GM12878 (cell line): Measurements from ENCODE around the gene PITPNC1. TPM values are rescaled to one million over a fixed set of nuclear protein-coding genes. Genes with fewer than 3 reads are reported as not detected.

Source experiments
- ATAC-seq: fragments of 200-7000 bp; cut with Tn5 transposase; 3 replicates; pipeline ENCODE4 v1.9.1; 2020; ENCODE audit warnings: mild to moderate bottlenecking, moderate library complexity
- BruUV-seq: library from RNA; stranded (reverse); fragments of 400-500 nt; replicated peaks from 2 replicates; lab custom pipeline; 2021; lab: Mats Ljungman, UMichigan
- CTCF ChIA-PET: fragments of 300-600 bp; sonication (Branson Sonifier 250); formaldehyde crosslinking; extraction: SDS; loops from one replicate; lab custom pipeline; 2021; ENCODE audit warnings: inconsistent platforms; lab: Yijun Ruan, JAX
- POLR2A ChIA-PET: fragments of 350-600 bp; formaldehyde crosslinking; extraction: SDS; loops from one replicate; lab custom pipeline; 2021; ENCODE audit warnings: inconsistent platforms; lab: Charles Lee
- RAD21 ChIA-PET: fragments of 300-600 bp; sonication (Branson Sonifier 250); formaldehyde crosslinking; loops from one replicate; lab custom pipeline; 2023; ENCODE audit warnings: antibody characterized with exemption; ENCODE audit not compliant: unreplicated experiment; lab: Charles Lee
- SMC1A ChIA-PET: fragments of 300-600 bp; sonication (Branson Sonifier 250); formaldehyde crosslinking; loops from one replicate; lab custom pipeline; 2023; ENCODE audit not compliant: unreplicated experiment, uncharacterized antibody; lab: Charles Lee
- DNase-seq: peaks from one replicate; pipeline ENCODE4 v3.0.0-alpha.2; 2011; ENCODE audit warnings: low read depth, low spot score
- FAIRE-seq: peaks from 3 replicates; lab custom pipeline; 2011; peaks lifted over from hg19 to GRCh38; lab: Jason Lieb, UNC
- H2AFZ ChIP-seq: 2 replicates; pipeline ENCODE4 v1.6.0; 2011; ENCODE audit warnings: low read depth, low read length, control low read depth; ENCODE audit not compliant: control insufficient read depth
- H3K27ac ChIP-seq: 2 replicates; pipeline ENCODE4 v1.5.1; 2011; ENCODE audit warnings: control low read depth; ENCODE audit not compliant: control insufficient read depth, insufficient read depth
- H3K27me3 ChIP-seq, 2 experiments: replicated peaks in 1 of 2; 2 replicates each; pipeline versions ENCODE4 v1.6.0 to v1.6.1; 2011; ENCODE audit warnings: low read length in 1 of 2; ENCODE audit not compliant: control insufficient read depth in 2 of 2, insufficient read depth in 2 of 2
- H3K36me3 ChIP-seq, 2 experiments: 2 replicates each; pipeline ENCODE4 v1.5.1; 2011; ENCODE audit warnings: low read length in 1 of 2; ENCODE audit not compliant: control insufficient read depth in 2 of 2, insufficient read depth in 2 of 2
- H3K4me1 ChIP-seq: 2 replicates; pipeline ENCODE4 v1.6.1; 2011; ENCODE audit warnings: mild to moderate bottlenecking, low read length, moderate library complexity, mixed read lengths; ENCODE audit not compliant: control insufficient read depth, insufficient read depth
- H3K4me2 ChIP-seq: 2 replicates; pipeline ENCODE4 v1.6.0; 2011; ENCODE audit warnings: control low read depth; ENCODE audit not compliant: control insufficient read depth, insufficient read depth
- H3K4me3 ChIP-seq: fragments of 200-600 bp; sonication (generic); 2 replicates; pipeline ENCODE4 v1.5.1; 2016
- H3K79me2 ChIP-seq: 2 replicates; pipeline ENCODE4 v1.6.0; 2011; ENCODE audit warnings: low read length; ENCODE audit not compliant: control insufficient read depth, insufficient read depth
- H3K9ac ChIP-seq: 2 replicates; pipeline ENCODE4 v1.8.0; 2011; ENCODE audit warnings: low read length, control low read depth, mixed read lengths; ENCODE audit not compliant: control insufficient read depth, insufficient read depth
- H3K9me3 ChIP-seq: replicated peaks from 3 replicates; pipeline ENCODE4 v1.5.1; 2011; ENCODE audit warnings: mild to moderate bottlenecking, low read length; ENCODE audit not compliant: control insufficient read depth, insufficient read depth
- H4K20me1 ChIP-seq: 2 replicates; pipeline ENCODE4 v1.6.0; 2011; ENCODE audit not compliant: control insufficient read depth, insufficient read depth
- FOXM1 ChIP-seq: IDR thresholded peaks from 2 replicates; pipeline ENCODE4 v1.6.1; 2012; ENCODE audit warnings: low read depth, mild to moderate bottlenecking, inconsistent platforms, low read length, moderate library complexity
- MEF2B ChIP-seq: fragments of 450-650 bp; IDR thresholded peaks from 2 replicates; pipeline ENCODE4 v1.6.1; 2018; ENCODE audit warnings: mild to moderate bottlenecking, moderate library complexity; ENCODE audit not compliant: partially characterized antibody, poor library complexity, severe bottlenecking
- NBN ChIP-seq: fragments of 450-650 bp; IDR thresholded peaks from 2 replicates; pipeline ENCODE4 v1.6.1; 2016
- NFYA ChIP-seq: IDR thresholded peaks from 2 replicates; pipeline ENCODE4 v1.6.1; 2011; ENCODE audit warnings: low read depth, mild to moderate bottlenecking, low read length, improper control_type of control experiment, borderline replicate concordance
- NFYB ChIP-seq: IDR thresholded peaks from 2 replicates; pipeline ENCODE4 v1.6.1; 2011; ENCODE audit warnings: low read depth, mild to moderate bottlenecking, low read length, improper control_type of control experiment, moderate library complexity; ENCODE audit not compliant: insufficient read depth
- PAX8 ChIP-seq: fragments of 450-650 bp; IDR thresholded peaks from 2 replicates; pipeline ENCODE4 v1.6.1; 2017; ENCODE audit warnings: mild to moderate bottlenecking, moderate library complexity
- SIN3A ChIP-seq: IDR thresholded peaks from 2 replicates; pipeline ENCODE4 v1.6.1; 2012; ENCODE audit warnings: low read depth, low read length, improper control_type of control experiment
- ZNF384 ChIP-seq: IDR thresholded peaks from 2 replicates; pipeline ENCODE4 v1.6.1; 2012; ENCODE audit warnings: low read depth, mild to moderate bottlenecking, low read length, improper control_type of control experiment, borderline replicate concordance
- WGBS: methylation state at CpG from one replicate; pipeline ENCODE4 v1.1.6; 2016; ENCODE audit warnings: low lambda C conversion rate; ENCODE audit not compliant: insufficient replicate concordance, insufficient coverage; ENCODE audit errors: missing lambda C conversion rate; 5-methylcytosine and 5-hydroxymethylcytosine counted together
- in situ Hi-C: fragments of 300-500 bp; cut with MboI; formaldehyde crosslinking; loops from 9 replicates; pipeline ENCODE4 v1.14.3; 2018; ENCODE audit warnings: mixed read lengths
- intact Hi-C: fragments of 100-400 bp; cut with micrococcal nuclease; formaldehyde crosslinking; loops from one replicate; pipeline ENCODE4 v1.14.2; 2022; ENCODE audit not compliant: unreplicated experiment
- polyA plus RNA-seq, 11 experiments: library from polyadenylated mRNA; depleted of rRNA in 4 of 11; unstranded in 6 of 11; stranded (reverse) in 5 of 11; fragments of >200 nt; fragmentation: Nextera tagmentation in 4 of 11; fragmentation: Illumina TruSeq in 1 of 11; extraction: Ambion mirVana in 4 of 11; extraction: Trizol in 1 of 11; gene quantifications; 1 replicate in 1 of 11; 2 replicates in 10 of 11; pipeline versions ENCODE4 v1.2.1 to v1.2.3, GENCODE V29; 2011 to 2016; ENCODE audit warnings: inconsistent platforms in 2 of 11, missing spikeins in 2 of 11, low read depth in 1 of 11
- total RNA-seq, 4 experiments: library from RNA; depleted of rRNA in 3 of 4; stranded (reverse); fragments of >200 nt in 3 of 4; fragmentation: Illumina TruSeq in 1 of 4; extraction: Trizol in 1 of 4; gene quantifications; 2 replicates each; pipeline versions ENCODE4 v1.2.1 to v1.2.3, GENCODE V29; 2013 to 2021
- TF ChIP-seq, protein P1 (sequence below): IDR thresholded peaks from 2 replicates; pipeline ENCODE4 v1.6.1; 2011; ENCODE audit warnings: borderline replicate concordance, low read depth, mild to moderate bottlenecking, moderate library complexity, mixed read lengths, low read length; ENCODE audit not compliant: insufficient read depth; ENCODE audit errors: extremely low read length
- TF ChIP-seq, protein P2 (sequence below): fragments of 450-650 bp; IDR thresholded peaks from 2 replicates; pipeline ENCODE4 v1.6.1; 2016; ENCODE audit warnings: mild to moderate bottlenecking
- TF ChIP-seq, protein P3 (sequence below): fragments of 450-650 bp; IDR thresholded peaks from 2 replicates; pipeline ENCODE4 v1.6.1; 2017; ENCODE audit warnings: mild to moderate bottlenecking, moderate library complexity

The PITPNC1 gene
- total and polyA plus RNA-seq, 10 of the 15 experiments (the other 5 are each of a cell fraction or from before 2014, with no cell fraction given) = 12.2 to 62.4 (median 47.3) TPM

- TF ChIP-seq NBN (no peak), SIN3A (no peak), NFYB (no peak)
- TF ChIP-seq, protein P1, sequence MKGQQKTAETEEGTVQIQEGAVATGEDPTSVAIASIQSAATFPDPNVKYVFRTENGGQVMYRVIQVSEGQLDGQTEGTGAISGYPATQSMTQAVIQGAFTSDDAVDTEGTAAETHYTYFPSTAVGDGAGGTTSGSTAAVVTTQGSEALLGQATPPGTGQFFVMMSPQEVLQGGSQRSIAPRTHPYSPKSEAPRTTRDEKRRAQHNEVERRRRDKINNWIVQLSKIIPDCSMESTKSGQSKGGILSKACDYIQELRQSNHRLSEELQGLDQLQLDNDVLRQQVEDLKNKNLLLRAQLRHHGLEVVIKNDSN = no peak
Observed at GRCh38 chr17:67716405-67716798, 339.3 kb downstream of the PITPNC1 start (continued).

- FAIRE-seq (no peak), DNase-seq (no peak), ATAC-seq (no peak)
- ChIA-PET POLR2A (interaction anchor here (0.5 to 1.5 kb wide), 8 partner anchors 10 to 511 kb away, joined by 3 to 7 read pairs (median 3); no protein-coding TSS in a partner anchor), CTCF (interaction anchor here (0.5 to 4.1 kb wide), 14 partner anchors 11 to 423 kb away, joined by 3 to 16 read pairs (median 4); no protein-coding TSS in a partner anchor), SMC1A (interaction anchor here (0.5 to 2.0 kb wide), 10 partner anchors 30 to 1376 kb away, joined by 3 to 10 read pairs (median 3); no protein-coding TSS in a partner anchor), RAD21 (interaction anchor here (0.6 to 1.6 kb wide), 5 partner anchors 18 to 335 kb away, joined by 3 to 5 read pairs (median 4); no protein-coding TSS in a partner anchor)
- TF ChIP-seq FOXM1 (0 out of 2 replicates have a peak, but pooled peaks have one; percentile 9), MEF2B (peak; percentile 5), NFYA (no peak), PAX8 (0 out of 2 replicates have a peak, but pooled peaks have one; percentile 51), ZNF384 (no peak)
- TF ChIP-seq, protein P2, sequence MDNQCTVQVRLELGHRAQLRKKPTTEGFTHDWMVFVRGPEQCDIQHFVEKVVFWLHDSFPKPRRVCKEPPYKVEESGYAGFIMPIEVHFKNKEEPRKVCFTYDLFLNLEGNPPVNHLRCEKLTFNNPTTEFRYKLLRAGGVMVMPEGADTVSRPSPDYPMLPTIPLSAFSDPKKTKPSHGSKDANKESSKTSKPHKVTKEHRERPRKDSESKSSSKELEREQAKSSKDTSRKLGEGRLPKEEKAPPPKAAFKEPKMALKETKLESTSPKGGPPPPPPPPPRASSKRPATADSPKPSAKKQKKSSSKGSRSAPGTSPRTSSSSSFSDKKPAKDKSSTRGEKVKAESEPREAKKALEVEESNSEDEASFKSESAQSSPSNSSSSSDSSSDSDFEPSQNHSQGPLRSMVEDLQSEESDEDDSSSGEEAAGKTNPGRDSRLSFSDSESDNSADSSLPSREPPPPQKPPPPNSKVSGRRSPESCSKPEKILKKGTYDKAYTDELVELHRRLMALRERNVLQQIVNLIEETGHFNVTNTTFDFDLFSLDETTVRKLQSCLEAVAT = 0 out of 2 replicates have a peak, but pooled peaks have one; percentile 6
- TF ChIP-seq, protein P3, sequence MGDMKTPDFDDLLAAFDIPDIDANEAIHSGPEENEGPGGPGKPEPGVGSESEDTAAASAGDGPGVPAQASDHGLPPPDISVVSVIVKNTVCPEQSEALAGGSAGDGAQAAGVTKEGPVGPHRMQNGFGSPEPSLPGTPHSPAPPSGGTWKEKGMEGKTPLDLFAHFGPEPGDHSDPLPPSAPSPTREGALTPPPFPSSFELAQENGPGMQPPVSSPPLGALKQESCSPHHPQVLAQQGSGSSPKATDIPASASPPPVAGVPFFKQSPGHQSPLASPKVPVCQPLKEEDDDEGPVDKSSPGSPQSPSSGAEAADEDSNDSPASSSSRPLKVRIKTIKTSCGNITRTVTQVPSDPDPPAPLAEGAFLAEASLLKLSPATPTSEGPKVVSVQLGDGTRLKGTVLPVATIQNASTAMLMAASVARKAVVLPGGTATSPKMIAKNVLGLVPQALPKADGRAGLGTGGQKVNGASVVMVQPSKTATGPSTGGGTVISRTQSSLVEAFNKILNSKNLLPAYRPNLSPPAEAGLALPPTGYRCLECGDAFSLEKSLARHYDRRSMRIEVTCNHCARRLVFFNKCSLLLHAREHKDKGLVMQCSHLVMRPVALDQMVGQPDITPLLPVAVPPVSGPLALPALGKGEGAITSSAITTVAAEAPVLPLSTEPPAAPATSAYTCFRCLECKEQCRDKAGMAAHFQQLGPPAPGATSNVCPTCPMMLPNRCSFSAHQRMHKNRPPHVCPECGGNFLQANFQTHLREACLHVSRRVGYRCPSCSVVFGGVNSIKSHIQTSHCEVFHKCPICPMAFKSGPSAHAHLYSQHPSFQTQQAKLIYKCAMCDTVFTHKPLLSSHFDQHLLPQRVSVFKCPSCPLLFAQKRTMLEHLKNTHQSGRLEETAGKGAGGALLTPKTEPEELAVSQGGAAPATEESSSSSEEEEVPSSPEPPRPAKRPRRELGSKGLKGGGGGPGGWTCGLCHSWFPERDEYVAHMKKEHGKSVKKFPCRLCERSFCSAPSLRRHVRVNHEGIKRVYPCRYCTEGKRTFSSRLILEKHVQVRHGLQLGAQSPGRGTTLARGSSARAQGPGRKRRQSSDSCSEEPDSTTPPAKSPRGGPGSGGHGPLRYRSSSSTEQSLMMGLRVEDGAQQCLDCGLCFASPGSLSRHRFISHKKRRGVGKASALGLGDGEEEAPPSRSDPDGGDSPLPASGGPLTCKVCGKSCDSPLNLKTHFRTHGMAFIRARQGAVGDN = no peak
- intact Hi-C loops = loop anchor here (1.0 to 10.0 kb wide), 4 partner anchors 66 to 342 kb away; partner anchors contain the start of genes BPTF and PITPNC1
- peak overlapping the region; percentile 85 for H3K4me2 ChIP-seq
- WGBS = 0% methylated on average over 5 of the region's 5 CpGs
- H3K27me3 ChIP-seq = no peaks in the 10 kb centered on the region
- peak overlapping the region; percentile 84 for H3K4me3 ChIP-seq
- peak overlapping the region; percentile 35 for H2AFZ ChIP-seq
- H3K79me2 ChIP-seq = peaks cover 29% of the 10 kb centered on the region
- peak overlapping the region; percentile 95 for H3K9ac ChIP-seq
- in situ Hi-C loops = loop anchor here (5.0 kb wide), 1 partner anchor 350 kb away; the partner anchor contains the start of gene PSMD12
- H3K4me1 ChIP-seq = peaks cover 6% of the 10 kb centered on the region
- H3K27ac ChIP-seq = peak overlapping the region; percentile 91
- BruUV-seq = TSS peak; percentile 99
- H4K20me1 ChIP-seq = no peaks in the 10 kb centered on the region
- H3K36me3 ChIP-seq = peaks cover 3 to 14% of the 10 kb centered on the region in 2 experiments; a peak in 2 of 4 replicates
- no peaks in the 10 kb centered on the region for H3K9me3 ChIP-seq
Observed at GRCh38 chr17:67717192-67717623, 340.1 kb downstream of the PITPNC1 start.
